ENCODE results near the gene STING1. TPM values are rescaled to one million over a fixed set of nuclear protein-coding genes. Genes with fewer than 3 reads are reported as not detected.
"Not testable (repeated sequence)": the region's sequence is repeated elsewhere in the genome, so short reads cannot be mapped to it uniquely, and the experiment has no call there.

Gene STING1
- total and polyA plus RNA-seq, 2 donors (not counting 3 experiments of a cell fraction or from before 2014, with no cell fraction given): 108 to 143 TPM

GRCh38 chr5:139512786-139513390 lies 30.3 kb upstream of the STING1 start:
- ChIA-PET CTCF (interaction anchor here (0.6 to 4.9 kb wide), 34 partner anchors 8 to 120 kb away, joined by 3 to 191 read pairs (median 5); partner anchors contain the start of genes DNAJC18, ECSCR, STING1 and UBE2D2), POLR2A (interaction anchor here (1.0 to 1.1 kb wide), 2 partner anchors 50 to 74 kb away, joined by 3 to 5 read pairs; partner anchors contain the start of genes DNAJC18 and ECSCR)
- Histone ChIP-seq H3K36me3 (ENCODE audit: control insufficient read depth in 2 of 2, extremely low read depth in 1 of 2, insufficient read depth in 2 of 2, low read length in 2 of 2) (no peaks in the 10 kb centered on the region), H3K9ac (replicated peaks; ENCODE audit: extremely low read depth, insufficient read depth, low read length) (no peak overlapping the region), H3K4me1 (ENCODE audit: control insufficient read depth, extremely low read depth, insufficient read depth, low read length) (peaks cover 4% of the 10 kb centered on the region), H2AFZ (ENCODE audit: low read depth, low read length) (no peak overlapping the region), H3K9me1 (replicated peaks; ENCODE audit: control insufficient read depth, extremely low read depth, insufficient read depth, low read length) (no peaks in the 10 kb centered on the region), H3K79me2 (ENCODE audit: control insufficient read depth, insufficient read depth, low read length) (no peaks in the 10 kb centered on the region), H3K4me3 (replicated peaks in 1 of 3; ENCODE audit: insufficient read depth in 1 of 3, low read depth in 1 of 3, low read length in 3 of 3) (no peak overlapping the region), H3K27ac (ENCODE audit: insufficient read depth, low read depth, low read length) (no peak overlapping the region), H3K27me3 (ENCODE audit: control insufficient read depth in 2 of 2, insufficient read depth in 2 of 2, low read length in 2 of 2) (no peaks in the 10 kb centered on the region), H3K9me3 (replicated peaks; ENCODE audit: control insufficient read depth, insufficient read depth, low read length) (no peaks in the 10 kb centered on the region), H4K20me1 (replicated peaks; ENCODE audit: control insufficient read depth, extremely low read depth, insufficient read depth, low read length) (no peaks in the 10 kb centered on the region), H3K4me2 (ENCODE audit: insufficient read depth, low read length) (no peak overlapping the region)
- DNase-seq (ENCODE audit: low read depth, low spot score) (no peak), FAIRE-seq (no peak)
- TF ChIP-seq EZH2 (IDR thresholded peaks at IDR 0.05; ENCODE audit: borderline replicate concordance, low read depth, low read length, severe bottlenecking) (no peak), GATA2 (IDR thresholded peaks at IDR 0.05; ENCODE audit: insufficient read depth, insufficient read length, low read depth, low read length) (no peak), MAX (IDR thresholded peaks at IDR 0.05; ENCODE audit: insufficient read depth, insufficient read length) (no peak), MYC (IDR thresholded peaks at IDR 0.05; ENCODE audit: low read depth, low read length) (no peak), POLR2AphosphoS5 (IDR thresholded peaks at IDR 0.05; ENCODE audit: insufficient read depth, low read depth, low read length) (no peak), JUN (IDR thresholded peaks at IDR 0.05; ENCODE audit: borderline replicate concordance, insufficient read depth, insufficient read length, low read depth) (no peak), FOS (IDR thresholded peaks at IDR 0.05; ENCODE audit: borderline replicate concordance, insufficient read depth, low read length) (no peak), CTCF (IDR thresholded peaks at IDR 0.05; ENCODE audit: extremely low read depth in 1 of 2, insufficient read depth in 1 of 2, low read depth in 1 of 2, low read length in 2 of 2) (no peak), POLR2A (IDR thresholded peaks at IDR 0.05; ENCODE audit: low read depth, low read length) (no peak)
- no TSS peak for BruUV-seq (replicated peaks)
- intact Hi-C loops (cut with micrococcal nuclease): loop anchor here (1.0 to 2.0 kb wide), 6 partner anchors 17 to 91 kb away; partner anchors contain the start of genes ECSCR and STING1
- dilution Hi-C loops (cut with MboI; ENCODE audit: extremely low pct_ligation_motif_present, low sequenced_read_pairs): no loop called here

GRCh38 chr5:139504722-139505121 lies 22.2 kb upstream of the STING1 start:
- H3K4me3 ChIP-seq (replicated peaks in 1 of 3; ENCODE audit: insufficient read depth in 1 of 3, low read depth in 1 of 3, low read length in 3 of 3); H3K9ac ChIP-seq (replicated peaks; ENCODE audit: extremely low read depth, insufficient read depth, low read length); H3K4me2 ChIP-seq (ENCODE audit: insufficient read depth, low read length); dilution Hi-C loops (cut with MboI; ENCODE audit: extremely low pct_ligation_motif_present, low sequenced_read_pairs); H3K27me3 ChIP-seq (ENCODE audit: control insufficient read depth in 2 of 2, insufficient read depth in 2 of 2, low read length in 2 of 2); H3K9me1 ChIP-seq (replicated peaks; ENCODE audit: control insufficient read depth, extremely low read depth, insufficient read depth, low read length); DNase-seq (ENCODE audit: low read depth, low spot score); BruUV-seq (replicated peaks); FAIRE-seq; H3K27ac ChIP-seq (ENCODE audit: insufficient read depth, low read depth, low read length); H3K79me2 ChIP-seq (ENCODE audit: control insufficient read depth, insufficient read depth, low read length); H3K36me3 ChIP-seq (ENCODE audit: control insufficient read depth in 2 of 2, extremely low read depth in 1 of 2, insufficient read depth in 2 of 2, low read length in 2 of 2); H2AFZ ChIP-seq (ENCODE audit: low read depth, low read length); POLR2A ChIA-PET; H3K4me1 ChIP-seq (ENCODE audit: control insufficient read depth, extremely low read depth, insufficient read depth, low read length); H3K9me3 ChIP-seq (replicated peaks; ENCODE audit: control insufficient read depth, insufficient read depth, low read length); intact Hi-C loops (cut with micrococcal nuclease); H4K20me1 ChIP-seq (replicated peaks; ENCODE audit: control insufficient read depth, extremely low read depth, insufficient read depth, low read length): not testable (repeated sequence)
- CTCF ChIA-PET: interaction anchor here (1.1 to 1.6 kb wide), 5 partner anchors 9 to 82 kb away, joined by 3 to 9 read pairs (median 3); no protein-coding TSS in a partner anchor

Data from endothelial cell of umbilical vein (primary cell).